Loucy (cell line): ENCODE data around the gene DERA.

ENCODE experiments used
- H2AFZ ChIP-seq: fragments of 200-600 bp; sonication (generic); 2 replicates; pipeline ENCODE4 v1.6.0; 2016; ENCODE audit warnings: antibody characterized with exemption, mild to moderate bottlenecking, low read length, moderate library complexity
- H3F3A ChIP-seq: fragments of 200-600 bp; 2 replicates; pipeline ENCODE4 v1.6.0; 2016; ENCODE audit warnings: antibody characterized with exemption, low read depth, mild to moderate bottlenecking
- H3K27me3 ChIP-seq: fragments of 200-600 bp; sonication (generic); 2 replicates; pipeline ENCODE4 v1.6.1; 2014; ENCODE audit warnings: low read length, mild to moderate bottlenecking; ENCODE audit not compliant: insufficient read depth, poor library complexity, severe bottlenecking
- H3K36me3 ChIP-seq: fragments of 200-600 bp; sonication (generic); 2 replicates; pipeline ENCODE4 v1.6.1; 2016; ENCODE audit warnings: low read length; ENCODE audit not compliant: insufficient read depth
- H3K4me1 ChIP-seq: fragments of 200-600 bp; sonication (generic); 2 replicates; pipeline ENCODE4 v1.5.1; 2014; ENCODE audit warnings: low read length, mild to moderate bottlenecking; ENCODE audit not compliant: insufficient read depth, poor library complexity, severe bottlenecking
- H3K4me2 ChIP-seq: fragments of 200-600 bp; sonication (generic); 2 replicates; pipeline ENCODE4 v1.6.0; 2014; ENCODE audit warnings: antibody characterized with exemption, low read length, low read depth, mild to moderate bottlenecking; ENCODE audit not compliant: poor library complexity, severe bottlenecking
- H3K4me3 ChIP-seq: fragments of 200-600 bp; sonication (generic); 2 replicates; pipeline ENCODE4 v1.5.1; 2014; ENCODE audit warnings: low read length, mild to moderate bottlenecking, mixed read lengths; ENCODE audit not compliant: poor library complexity, severe bottlenecking
- H3K79me2 ChIP-seq: fragments of 200-600 bp; sonication (generic); 2 replicates; pipeline ENCODE4 v1.6.1; 2014; ENCODE audit warnings: low read length; ENCODE audit not compliant: insufficient read depth
- H3K9ac ChIP-seq: fragments of 200-600 bp; sonication (generic); 2 replicates; pipeline ENCODE4 v1.6.0; 2014; ENCODE audit warnings: mild to moderate bottlenecking, low read depth, low read length, moderate library complexity; ENCODE audit not compliant: poor library complexity, severe bottlenecking
- H3K9me2 ChIP-seq: fragments of 200-600 bp; sonication (generic); replicated peaks from 2 replicates; pipeline ENCODE4 v1.6.1; 2016; ENCODE audit warnings: low read depth, low read length, mixed read lengths
- H3K9me3 ChIP-seq: fragments of 200-600 bp; sonication (generic); 2 replicates; pipeline ENCODE4 v1.6.1; 2014; ENCODE audit warnings: mild to moderate bottlenecking, antibody characterized with exemption, low read length, low read depth; ENCODE audit not compliant: insufficient read depth
- H4K20me1 ChIP-seq: fragments of 200-600 bp; sonication (generic); 2 replicates; pipeline ENCODE4 v1.6.0; 2014; ENCODE audit warnings: antibody characterized with exemption, low read length, mild to moderate bottlenecking; ENCODE audit not compliant: insufficient read depth, poor library complexity, severe bottlenecking
- CTCF ChIP-seq: fragments of 200-600 bp; sonication (generic); conservative IDR thresholded peaks from 2 replicates; pipeline ENCODE4 v1.5.1; 2014; ENCODE audit warnings: mild to moderate bottlenecking, antibody characterized with exemption, low read length
- EZH2phosphoT487 ChIP-seq: fragments of 200-600 bp; IDR thresholded peaks from 2 replicates; pipeline ENCODE4 v1.6.1; 2018; ENCODE audit warnings: antibody characterized with exemption, mild to moderate bottlenecking, moderate library complexity, borderline replicate concordance

Gene DERA

GRCh38 chr12:15928346-15928745, 17.2 kb downstream of the DERA start:
- no peaks in the 10 kb centered on the region for H3K27me3 ChIP-seq
- H3K9me2 ChIP-seq = no peaks in the 10 kb centered on the region
- no peaks in the 10 kb centered on the region for H3K4me1 ChIP-seq
- H2AFZ ChIP-seq = no peak overlapping the region
- H3K79me2 ChIP-seq = no peaks in the 10 kb centered on the region
- no peak overlapping the region for H3K4me2 ChIP-seq
- no peak overlapping the region for H3K9ac ChIP-seq
- H3F3A ChIP-seq = no peaks in the 10 kb centered on the region
- no peak for TF ChIP-seq EZH2phosphoT487
- no peak for TF ChIP-seq CTCF
- H3K36me3 ChIP-seq = no peaks in the 10 kb centered on the region
- H3K4me3 ChIP-seq = no peak overlapping the region
- H3K9me3 ChIP-seq = no peaks in the 10 kb centered on the region
- H4K20me1 ChIP-seq = no peaks in the 10 kb centered on the region

DNA sequence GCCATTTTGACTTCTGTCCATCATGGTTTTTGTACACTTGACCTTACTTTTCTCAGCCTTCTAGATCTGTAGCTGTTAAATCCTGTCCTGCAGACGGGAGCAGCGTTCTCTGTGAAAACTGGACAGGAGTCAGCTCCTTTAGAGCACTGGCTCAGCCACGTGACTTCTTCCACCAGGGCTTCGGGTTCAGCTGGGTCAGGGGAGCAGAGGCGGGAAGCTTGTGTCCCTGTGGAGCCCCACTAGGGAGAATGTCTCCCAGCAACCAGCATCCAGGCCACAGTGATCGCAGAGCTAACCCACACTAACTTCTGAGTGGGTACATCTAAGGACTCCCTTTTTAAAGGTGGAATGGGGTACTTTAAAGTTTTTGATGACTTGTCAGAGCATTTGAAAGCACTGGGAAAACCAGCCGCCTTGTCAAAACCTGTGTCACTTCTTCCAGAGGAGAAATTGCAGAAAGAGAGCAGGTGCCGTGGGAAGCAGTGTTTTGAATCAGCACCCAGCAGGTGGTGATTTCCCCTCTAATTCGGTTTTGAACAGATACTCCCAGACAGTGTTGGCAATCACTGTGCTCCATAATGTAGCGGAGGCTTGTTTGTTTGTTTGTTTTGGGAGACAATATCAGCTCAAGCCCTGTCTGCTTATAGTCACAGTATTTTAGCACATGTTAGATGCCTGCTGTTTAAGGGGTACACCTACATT, 17.9 kb downstream of the DERA start:
- no peak overlapping the region for H3K4me3 ChIP-seq
- H4K20me1 ChIP-seq = no peaks in the 10 kb centered on the region
- H3K36me3 ChIP-seq = no peaks in the 10 kb centered on the region
- no peaks in the 10 kb centered on the region for H3K4me1 ChIP-seq
- H3K27me3 ChIP-seq = no peaks in the 10 kb centered on the region
- H3K9ac ChIP-seq = no peak overlapping the region
- no peaks in the 10 kb centered on the region for H3K79me2 ChIP-seq
- H2AFZ ChIP-seq = no peak overlapping the region
- H3K9me2 ChIP-seq = no peaks in the 10 kb centered on the region
- H3F3A ChIP-seq = no peaks in the 10 kb centered on the region
- no peak overlapping the region for H3K4me2 ChIP-seq
- TF ChIP-seq EZH2phosphoT487 = no peak
- no peak for TF ChIP-seq CTCF
- H3K9me3 ChIP-seq = no peaks in the 10 kb centered on the region

DNA sequence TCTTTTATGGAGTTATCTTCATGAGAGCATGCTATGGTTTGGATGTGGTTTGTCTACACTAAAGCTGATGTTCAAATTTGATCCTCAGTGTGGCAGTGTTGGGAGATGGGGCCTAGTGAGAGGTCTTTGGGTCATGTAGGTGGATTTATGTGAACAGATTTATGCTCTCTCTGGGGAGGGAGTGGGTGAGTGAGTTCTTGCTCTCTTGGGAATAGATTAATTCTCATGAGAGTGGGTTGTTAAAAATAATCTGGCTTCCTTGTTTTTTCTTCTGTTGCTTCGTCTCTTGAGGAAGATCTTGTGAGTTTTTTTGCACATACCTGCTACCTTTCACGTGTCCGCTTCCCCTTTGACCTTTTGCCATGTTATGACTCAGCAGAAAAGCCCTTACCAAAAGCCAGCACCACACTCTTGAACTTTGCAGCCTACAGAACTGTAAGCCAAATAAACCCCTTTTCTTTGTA, 20.5 kb downstream of the DERA start:
- no peaks in the 10 kb centered on the region for H3K36me3 ChIP-seq
- H3K4me2 ChIP-seq = no peak overlapping the region
- no peak for TF ChIP-seq EZH2phosphoT487
- peak; percentile 56 for TF ChIP-seq CTCF
- H3F3A ChIP-seq = no peaks in the 10 kb centered on the region
- H3K9me2 ChIP-seq = no peaks in the 10 kb centered on the region
- no peaks in the 10 kb centered on the region for H4K20me1 ChIP-seq
- no peak overlapping the region for H3K4me3 ChIP-seq
- H3K27me3 ChIP-seq = no peaks in the 10 kb centered on the region
- no peaks in the 10 kb centered on the region for H3K9me3 ChIP-seq
- no peak overlapping the region for H2AFZ ChIP-seq
- H3K4me1 ChIP-seq = no peaks in the 10 kb centered on the region
- H3K9ac ChIP-seq = no peak overlapping the region
- H3K79me2 ChIP-seq = no peaks in the 10 kb centered on the region; the same call in 1 of the 2 replicates
